Measurements from ENCODE around the gene UTRN.

The UTRN gene

GRCh38 chr6:144314003-144314485, 28.9 kb downstream of the UTRN start:
- TF ChIP-seq GATA2 (IDR thresholded peaks at IDR 0.05; ENCODE audit: low read depth, low read length): no peak
- no peak for TF ChIP-seq GATA3 (IDR thresholded peaks at IDR 0.05; ENCODE audit: low read depth, low read length)

- TF ChIP-seq GATA3 (IDR thresholded peaks at IDR 0.05; ENCODE audit: low read depth, low read length) (no peak), GATA2 (IDR thresholded peaks at IDR 0.05; ENCODE audit: low read depth, low read length) (no peak)
Observed at GRCh38 chr6:144314562-144314961, 29.4 kb downstream of the UTRN start.

GRCh38 chr6:144315226-144315980, 30.3 kb downstream of the UTRN start:
- TF ChIP-seq GATA2 (IDR thresholded peaks at IDR 0.05; ENCODE audit: low read depth, low read length): no peak

- TF ChIP-seq GATA3 (IDR thresholded peaks at IDR 0.05; ENCODE audit: low read depth, low read length) (no peak), GATA2 (IDR thresholded peaks at IDR 0.05; ENCODE audit: low read depth, low read length) (no peak)
Observed at GRCh38 chr6:144315981-144316861, 31.1 kb downstream of the UTRN start.

DNA sequence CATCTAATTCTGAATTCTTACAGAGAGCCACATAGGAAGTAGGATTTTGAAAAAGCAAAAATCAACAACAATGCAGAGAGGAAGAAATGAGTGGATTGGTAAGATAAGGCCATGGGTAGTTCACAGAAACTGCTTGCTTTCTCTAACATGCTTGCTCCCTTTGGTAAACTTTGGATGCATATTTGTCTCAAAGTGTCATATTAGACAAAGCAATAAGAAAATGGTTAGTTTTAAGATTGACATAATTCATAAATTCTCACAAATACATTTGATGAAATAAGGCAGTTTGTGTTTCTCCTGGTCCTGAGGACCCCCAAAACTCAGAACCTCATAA, 31.7 kb downstream of the UTRN start:
- no peak for TF ChIP-seq GATA3 (IDR thresholded peaks at IDR 0.05; ENCODE audit: low read depth, low read length)
- TF ChIP-seq GATA2 (IDR thresholded peaks at IDR 0.05; ENCODE audit: low read depth, low read length): no peak

DNA sequence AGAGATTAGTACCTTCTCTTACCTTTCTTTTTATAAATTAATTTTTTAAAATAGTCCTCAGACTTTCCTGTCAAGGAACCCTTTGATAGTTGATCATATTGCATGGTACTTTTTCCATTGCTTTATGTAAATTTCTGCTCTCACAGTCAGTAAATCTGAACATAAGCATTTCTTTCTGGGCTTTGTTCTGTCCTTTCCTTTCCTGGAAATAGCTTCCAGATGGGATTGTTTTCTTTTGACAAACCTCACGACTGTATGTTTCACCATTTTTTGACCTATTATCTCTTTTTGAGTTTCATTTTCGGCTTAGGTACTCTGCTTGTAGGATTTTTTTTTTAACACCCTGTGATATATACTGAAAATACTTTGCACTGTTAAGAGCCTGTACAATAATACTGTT, 32.6 kb downstream of the UTRN start:
- TF ChIP-seq GATA2 (IDR thresholded peaks at IDR 0.05; ENCODE audit: low read depth, low read length): no peak
- TF ChIP-seq GATA3 (IDR thresholded peaks at IDR 0.05; ENCODE audit: low read depth, low read length): no peak

GRCh38 chr6:144319211-144319610, 34.1 kb downstream of the UTRN start:
- TF ChIP-seq GATA2 (IDR thresholded peaks at IDR 0.05; ENCODE audit: low read depth, low read length) (no peak), GATA3 (IDR thresholded peaks at IDR 0.05; ENCODE audit: low read depth, low read length) (no peak)

DNA sequence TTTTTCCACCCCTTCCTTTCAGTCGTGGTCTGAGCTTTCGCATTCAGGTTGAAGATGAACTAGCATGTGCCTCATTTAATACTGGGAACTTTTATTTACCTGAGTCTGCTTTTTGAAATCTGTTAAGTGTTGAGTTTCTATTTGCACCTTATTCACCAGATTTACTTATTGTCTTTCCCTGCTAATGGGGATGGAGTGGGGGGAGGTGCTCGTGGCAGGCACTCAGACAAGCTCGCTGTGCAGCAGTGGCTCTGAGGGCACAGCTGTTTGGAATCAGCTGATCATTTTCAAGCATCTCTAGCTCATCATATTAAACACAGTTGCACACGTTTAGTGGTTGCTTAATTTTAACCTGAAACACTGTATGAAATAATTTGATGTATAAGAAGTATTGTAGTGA, 35.6 kb downstream of the UTRN start:
- no peak for TF ChIP-seq GATA3 (IDR thresholded peaks at IDR 0.05; ENCODE audit: low read depth, low read length)
- TF ChIP-seq GATA2 (IDR thresholded peaks at IDR 0.05; ENCODE audit: low read depth, low read length): no peak

- TF ChIP-seq GATA3 (IDR thresholded peaks at IDR 0.05; ENCODE audit: low read depth, low read length): no peak
- TF ChIP-seq GATA2 (IDR thresholded peaks at IDR 0.05; ENCODE audit: low read depth, low read length): no peak
Observed at GRCh38 chr6:144321839-144322591, 36.9 kb downstream of the UTRN start.

DNA sequence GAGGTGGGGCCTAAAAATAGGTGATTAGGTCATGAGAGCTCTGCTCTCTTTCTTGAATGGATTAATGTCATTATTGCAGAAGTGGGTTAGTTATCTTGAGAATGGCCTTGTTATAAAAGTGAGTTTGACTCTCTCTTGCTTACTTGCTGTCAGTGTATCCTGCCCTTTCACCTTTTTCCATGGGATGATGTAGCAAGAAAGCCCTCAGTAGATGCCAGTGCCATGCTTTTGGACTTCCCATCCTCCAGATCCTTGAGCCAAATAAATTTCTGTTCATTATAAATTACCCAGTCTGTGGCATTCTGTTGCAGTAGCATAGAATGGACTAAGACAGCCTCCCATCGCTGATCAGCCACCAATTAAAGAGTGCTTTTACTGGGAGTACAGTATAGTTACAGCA, 40.1 kb downstream of the UTRN start:
- no peak for TF ChIP-seq GATA3 (IDR thresholded peaks at IDR 0.05; ENCODE audit: low read depth, low read length)
- TF ChIP-seq GATA2 (IDR thresholded peaks at IDR 0.05; ENCODE audit: low read depth, low read length): no peak

GRCh38 chr6:144326393-144326792, 41.3 kb downstream of the UTRN start:
- TF ChIP-seq GATA2 (IDR thresholded peaks at IDR 0.05; ENCODE audit: low read depth, low read length) (no peak), GATA3 (IDR thresholded peaks at IDR 0.05; ENCODE audit: low read depth, low read length) (no peak)

GRCh38 chr6:144327081-144327480, 41.9 kb downstream of the UTRN start:
- TF ChIP-seq GATA2 (IDR thresholded peaks at IDR 0.05; ENCODE audit: low read depth, low read length): no peak
- TF ChIP-seq GATA3 (IDR thresholded peaks at IDR 0.05; ENCODE audit: low read depth, low read length): no peak

DNA sequence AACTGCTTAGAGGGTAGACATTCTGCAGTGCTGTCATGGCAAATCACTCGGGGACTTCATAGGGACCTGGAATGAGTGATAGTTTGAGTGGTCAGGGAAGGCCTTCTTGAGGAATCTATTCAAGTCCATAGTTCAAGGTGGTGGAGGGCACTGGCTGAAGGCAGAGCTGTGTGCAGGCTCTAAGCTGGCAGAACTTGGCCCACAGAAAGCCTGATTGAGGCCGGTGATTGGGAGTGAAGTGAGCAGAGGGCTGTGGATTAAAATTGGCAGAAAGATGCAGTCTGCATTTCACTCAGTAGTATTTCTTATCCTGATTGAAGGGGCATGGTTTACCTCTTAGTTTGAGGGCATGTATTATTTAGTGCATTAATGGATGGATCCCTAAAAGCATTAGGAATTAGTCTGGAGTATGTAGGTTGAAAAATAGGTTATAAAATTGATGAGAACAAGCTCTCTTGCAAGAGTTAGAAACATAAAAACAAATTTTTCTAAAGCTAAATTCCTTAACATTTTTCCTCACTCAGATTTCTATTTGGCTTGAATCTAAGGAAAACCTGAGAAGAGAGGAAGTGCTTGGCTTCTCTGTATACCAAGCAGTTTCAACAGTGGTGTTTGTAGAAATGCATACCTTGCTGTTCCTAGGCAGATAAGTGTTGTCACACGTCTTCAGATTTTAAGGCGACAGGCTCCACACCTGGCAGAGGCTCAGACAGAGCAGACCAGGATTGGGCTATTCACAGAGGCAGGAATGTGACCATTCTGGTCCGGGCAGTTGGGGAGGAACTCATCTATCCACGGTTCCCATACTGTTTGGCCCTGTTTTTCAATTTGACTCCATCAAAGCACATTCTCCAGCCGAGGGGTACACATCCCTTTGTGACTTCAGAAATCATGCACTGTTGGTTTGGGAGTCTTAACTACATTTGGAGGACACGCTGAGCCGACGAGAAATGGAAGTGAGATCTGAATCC, 45.2 kb downstream of the UTRN start:
- TF ChIP-seq GATA2 (IDR thresholded peaks at IDR 0.05; ENCODE audit: low read depth, low read length): no peak
- TF ChIP-seq GATA3 (IDR thresholded peaks at IDR 0.05; ENCODE audit: low read depth, low read length): no peak

Data from SH-SY5Y (cell line).